Motor neuron (in vitro differentiated cells): Measurements from ENCODE around the gene SCO2. TPM values are rescaled to one million over a fixed set of nuclear protein-coding genes. Genes with fewer than 3 reads are reported as not detected.
"Not testable (repeated sequence)": the region's sequence is repeated elsewhere in the genome, so short reads cannot be mapped to it uniquely, and the experiment has no call there.

Experiments
- ATAC-seq, 8 experiments: fragments of 200-7000 bp; cut with Tn5 transposase; replicated peaks in 6 of 8; 2 replicates each; pipeline ENCODE4 v1.8.0; 2021; ENCODE audit warnings: mild to moderate bottlenecking in 8 of 8, moderate library complexity in 8 of 8
- H3K27ac ChIP-seq, 2 donors: fragments of 250-450 bp; sonication (Bioruptor Pico); 2 replicates each; pipeline ENCODE4 v1.9.0; 2021; ENCODE audit warnings: antibody characterized with exemption in 2 of 2, mild to moderate bottlenecking in 2 of 2, moderate library complexity in 1 of 2
- H3K4me1 ChIP-seq, 2 donors: fragments of 250-450 bp; sonication (Bioruptor Pico); replicated peaks in 1 of 2; 2 replicates each; pipeline ENCODE4 v1.6.1; 2021; ENCODE audit warnings: antibody characterized with exemption in 2 of 2, mild to moderate bottlenecking in 2 of 2, moderate library complexity in 1 of 2
- H3K4me3 ChIP-seq, 5 donors: fragments of 250-450 bp; sonication (Bioruptor Pico); 2 replicates each; pipeline ENCODE4 v1.9.0; 2021; ENCODE audit warnings: antibody characterized with exemption in 5 of 5, mild to moderate bottlenecking in 5 of 5, moderate library complexity in 4 of 5
- WGBS, 10 experiments: fragments of 450-650 bp; shearing (Covaris generic); methylation state at CpG; one replicate each; pipeline ENCODE4 v1.0.0; 2022; 5-methylcytosine and 5-hydroxymethylcytosine counted together
- in situ Hi-C, 9 experiments: fragments of 400-800 bp; cut with MboI; loops; one replicate each; pipeline ENCODE4 v1.15.0; 2021; ENCODE audit warnings: low sequenced_read_pairs in 9 of 9, low pct_unique_long_range_greater_than_20kb in 2 of 9; ENCODE audit not compliant: unreplicated experiment in 9 of 9
- total RNA-seq, 8 experiments: library from RNA; unstranded; fragments of 300-600 nt; gene quantifications; 2 replicates each; pipeline versions ENCODE4 v1.2.3 to v1.2.4, GENCODE V29; 2022

The SCO2 gene
- total RNA-seq, 8 experiments from 2014 or later: 0.64 to 2.2 (median 1.2) TPM

DNA sequence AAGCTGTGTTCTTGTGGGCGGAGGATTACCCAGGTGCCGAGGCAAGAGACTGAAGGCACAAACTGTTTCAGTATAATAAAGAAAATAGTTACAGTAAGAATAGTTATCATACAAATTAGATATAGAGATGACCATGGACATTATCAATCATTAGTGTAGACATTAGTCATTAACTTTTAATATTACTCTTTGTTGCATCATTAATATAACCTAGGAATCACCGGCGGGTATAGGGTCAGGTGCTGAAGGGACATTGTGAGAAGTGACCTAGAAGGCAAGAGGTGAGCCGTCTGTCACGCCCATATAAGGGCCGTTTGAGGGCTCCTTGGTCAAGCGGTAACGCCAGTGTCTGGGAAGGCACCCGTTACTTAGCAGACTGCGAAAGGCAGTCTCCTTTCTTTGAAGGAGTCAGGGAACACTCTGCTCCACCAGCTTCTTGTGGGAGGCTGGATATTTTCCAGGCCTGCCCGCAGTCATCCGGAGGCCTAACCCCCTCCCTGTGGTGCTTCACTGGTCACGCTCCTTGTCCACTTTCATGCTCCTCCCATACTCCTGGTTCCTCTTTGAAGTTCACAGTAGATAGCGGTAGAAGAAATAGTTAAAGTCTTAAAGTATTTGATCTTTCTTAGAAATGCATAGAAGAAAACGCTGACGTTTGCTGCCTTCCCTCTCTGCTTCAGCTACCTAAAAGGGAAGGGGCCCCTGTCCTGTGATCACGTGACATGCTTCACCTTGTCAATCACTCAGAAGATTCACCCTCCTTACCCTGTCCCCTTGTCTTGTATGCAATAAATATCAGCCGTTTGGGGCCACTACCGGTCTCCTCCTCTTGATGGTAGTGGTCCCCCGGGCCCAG, 8.7 kb upstream of the SCO2 start:
- in situ Hi-C loops, H3K4me3 ChIP-seq, ATAC-seq, H3K27ac ChIP-seq: not testable (repeated sequence)
- 14 to 81% (median 60%) methylated on average over 2 to 15 of the region's 21 CpGs; no CpG with 5 or more reads in 1 of the 10 experiments for WGBS, 10 experiments
- peaks cover 15 to 25% of the 10 kb centered on the region in 2 donors for H3K4me1 ChIP-seq

- in situ Hi-C loops: no loop called here
- no peak for ATAC-seq
These were observed 7.7 kb upstream of the SCO2 start for GRCh38 chr22:50532824-50533796.

DNA sequence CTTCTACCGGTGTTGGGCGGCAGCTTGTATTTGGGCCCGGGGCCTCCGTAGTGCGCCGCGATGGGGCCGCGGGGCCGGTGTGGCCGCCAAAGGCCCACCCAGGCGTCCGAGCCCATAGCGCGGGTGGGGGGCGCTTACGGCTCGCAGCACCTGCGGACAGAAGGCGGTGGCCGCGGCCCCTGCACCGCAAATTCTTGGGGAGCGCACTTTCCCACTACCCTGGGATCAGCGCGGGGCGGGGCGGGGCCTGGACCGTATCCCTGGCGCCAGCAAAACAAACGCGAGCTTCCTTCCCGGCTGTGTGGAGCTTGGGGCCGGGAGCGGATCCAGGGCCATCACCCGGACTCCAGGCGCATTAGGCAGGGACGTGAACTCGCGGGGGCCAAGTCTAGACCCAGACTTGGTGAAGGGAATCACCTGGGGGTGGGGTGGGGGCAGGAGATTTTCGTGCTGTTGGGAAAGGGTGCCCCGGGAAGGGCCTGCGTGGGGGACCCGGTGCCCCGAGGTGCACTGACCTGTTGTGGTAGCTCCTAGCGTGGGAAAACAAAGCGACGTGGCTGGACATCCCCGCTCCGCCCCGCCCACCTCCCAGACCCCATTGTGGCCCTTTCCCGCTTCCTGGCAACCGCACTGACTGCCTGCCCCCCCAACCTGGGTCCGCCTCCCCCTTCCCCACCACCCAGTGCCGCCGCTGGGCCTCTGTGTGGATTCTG, 6.7 kb upstream of the SCO2 start:
- ATAC-seq: peak; percentile 33 to 74 (median 52)
- in situ Hi-C loops: no loop called here
- H3K4me3 ChIP-seq: peak overlapping the region; percentile 7 to 44 (median 27)

More at GRCh38 chr22:50532824-50533796, 7.7 kb upstream of the SCO2 start:
- peak overlapping the region in 2 of 5 donors; percentile 36 to 44 for H3K4me3 ChIP-seq
- WGBS, 10 experiments: 46 to 90% (median 71%) methylated on average over 2 to 14 of the region's 19 CpGs
- no peak overlapping the region for H3K27ac ChIP-seq
- H3K4me1 ChIP-seq: peaks cover 15 to 25% of the 10 kb centered on the region in 2 donors

GRCh38 chr22:50531546-50531961, 6.2 kb upstream of the SCO2 start:
- no peak overlapping the region for H3K27ac ChIP-seq
- in situ Hi-C loops: no loop called here
- peak overlapping the region; percentile 7 to 44 (median 27) for H3K4me3 ChIP-seq
- 10% methylated on average over 4 of the region's 44 CpGs; no CpG with 5 or more reads in 9 of the 10 experiments for WGBS, 10 experiments
- ATAC-seq: peak; percentile 3 to 27 (median 14)
- peaks cover 24 to 33% of the 10 kb centered on the region in 2 donors for H3K4me1 ChIP-seq

More for the DNA sequence above, 6.7 kb upstream of the SCO2 start:
- Histone ChIP-seq H3K4me1 (peaks cover 18 to 28% of the 10 kb centered on the region in 2 donors), H3K27ac (no peak overlapping the region)
- WGBS, 10 experiments: no CpG with 5 or more reads among the region's 56 CpGs

- H3K4me1 ChIP-seq: peaks cover 24 to 33% of the 10 kb centered on the region in 2 donors
- WGBS, 10 experiments: 1% methylated on average over 15 of the region's 53 CpGs; no CpG with 5 or more reads in 9 of the 10 experiments
- peak in 4 of 8 experiments; percentile 0 to 17 (median 4) for ATAC-seq
- H3K4me3 ChIP-seq: peak overlapping the region in 3 of 5 donors; percentile 27 to 44 (median 36)
- H3K27ac ChIP-seq: no peak overlapping the region
- in situ Hi-C loops: no loop called here
These were observed 5.6 kb upstream of the SCO2 start for GRCh38 chr22:50530877-50531545.

- ATAC-seq: no peak
- Histone ChIP-seq H3K4me1 (peaks cover 24 to 33% of the 10 kb centered on the region in 2 donors), H3K27ac (no peak overlapping the region), H3K4me3 (peak overlapping the region in 3 of 5 donors; percentile 27 to 44 (median 36))
- in situ Hi-C loops: no loop called here
- 20% methylated on average over 1 of the region's 21 CpGs; no CpG with 5 or more reads in 9 of the 10 experiments for WGBS, 10 experiments
These were observed 5.1 kb upstream of the SCO2 start for GRCh38 chr22:50530580-50530876.

GRCh38 chr22:50529897-50530579, 4.6 kb upstream of the SCO2 start, which contains the start of gene TYMP:
TYMP (minus strand) TSS chr22:50530012; CDS start chr22:50529709, 303 bp downstream.
- no peak within 1 kb of the TSS for H3K27ac ChIP-seq
- ATAC-seq: peak in 5 of 8 experiments; percentile 7 to 29 (median 10)
- 20% methylated on average over 1 of the region's 92 CpGs; no CpG with 5 or more reads in 9 of the 10 experiments for WGBS, 10 experiments
- H3K4me3 ChIP-seq: peak within 1 kb of the TSS in 3 of 5 donors; percentile 27 to 44 (median 36)
- H3K4me1 ChIP-seq: peaks cover 24 to 33% of the 10 kb centered on the region in 2 donors
- in situ Hi-C loops: no loop called here

GRCh38 chr22:50529416-50529896, 4.1 kb upstream of the SCO2 start:
- 31% methylated on average over 11 of the region's 50 CpGs; no CpG with 5 or more reads in 9 of the 10 experiments for WGBS, 10 experiments
- ATAC-seq: no peak
- H3K27ac ChIP-seq: no peak overlapping the region
- peak overlapping the region in 2 of 5 donors; percentile 27 to 44 for H3K4me3 ChIP-seq
- peaks cover 27 to 36% of the 10 kb centered on the region in 2 donors for H3K4me1 ChIP-seq
- in situ Hi-C loops: no loop called here

DNA sequence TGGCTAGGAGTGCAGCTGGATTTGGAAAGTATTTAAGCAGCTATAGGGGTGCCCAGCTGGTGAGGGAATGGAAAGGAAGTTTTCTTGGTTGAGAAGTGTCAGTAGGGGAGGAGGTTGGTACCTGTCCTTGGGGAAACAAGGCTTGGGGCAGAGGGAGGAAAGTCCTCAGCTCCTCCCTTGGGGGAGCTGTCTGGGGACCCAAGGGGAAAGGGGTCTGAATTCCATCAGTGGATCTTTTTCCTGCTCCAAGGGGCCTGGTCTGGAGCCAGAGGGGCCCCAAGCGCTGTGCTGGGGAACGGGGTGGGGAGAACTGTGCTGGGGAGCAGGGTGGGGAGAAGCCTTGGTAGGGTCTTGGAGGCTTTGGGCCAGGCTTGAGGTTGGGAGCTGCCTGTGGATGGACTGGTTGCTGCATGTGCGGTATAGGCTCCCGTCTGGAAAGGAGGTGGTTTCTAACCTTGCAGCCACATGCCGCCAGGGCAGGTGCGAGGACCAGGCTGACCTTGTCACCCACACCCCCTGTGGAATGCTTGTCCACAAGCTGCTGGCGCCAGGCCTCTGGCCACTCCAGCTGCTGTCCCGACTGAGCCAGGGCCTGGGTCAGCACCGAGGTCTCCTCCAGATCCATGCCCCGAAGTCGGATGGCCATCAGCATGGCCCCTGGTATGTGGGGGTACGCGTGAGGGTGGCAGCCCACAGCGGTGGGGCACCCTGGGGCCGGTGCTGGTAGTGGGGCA, 3.5 kb upstream of the SCO2 start:
- H3K4me3 ChIP-seq: peak overlapping the region in 1 of 5 donors; percentile 44
- peaks cover 29 to 40% of the 10 kb centered on the region in 2 donors for H3K4me1 ChIP-seq
- WGBS, 10 experiments: 20 to 42% (median 20%) methylated on average over 1 to 8 of the region's 15 CpGs; no CpG with 5 or more reads in 7 of the 10 experiments
- in situ Hi-C loops: no loop called here
- H3K27ac ChIP-seq: no peak overlapping the region
- no peak for ATAC-seq

DNA sequence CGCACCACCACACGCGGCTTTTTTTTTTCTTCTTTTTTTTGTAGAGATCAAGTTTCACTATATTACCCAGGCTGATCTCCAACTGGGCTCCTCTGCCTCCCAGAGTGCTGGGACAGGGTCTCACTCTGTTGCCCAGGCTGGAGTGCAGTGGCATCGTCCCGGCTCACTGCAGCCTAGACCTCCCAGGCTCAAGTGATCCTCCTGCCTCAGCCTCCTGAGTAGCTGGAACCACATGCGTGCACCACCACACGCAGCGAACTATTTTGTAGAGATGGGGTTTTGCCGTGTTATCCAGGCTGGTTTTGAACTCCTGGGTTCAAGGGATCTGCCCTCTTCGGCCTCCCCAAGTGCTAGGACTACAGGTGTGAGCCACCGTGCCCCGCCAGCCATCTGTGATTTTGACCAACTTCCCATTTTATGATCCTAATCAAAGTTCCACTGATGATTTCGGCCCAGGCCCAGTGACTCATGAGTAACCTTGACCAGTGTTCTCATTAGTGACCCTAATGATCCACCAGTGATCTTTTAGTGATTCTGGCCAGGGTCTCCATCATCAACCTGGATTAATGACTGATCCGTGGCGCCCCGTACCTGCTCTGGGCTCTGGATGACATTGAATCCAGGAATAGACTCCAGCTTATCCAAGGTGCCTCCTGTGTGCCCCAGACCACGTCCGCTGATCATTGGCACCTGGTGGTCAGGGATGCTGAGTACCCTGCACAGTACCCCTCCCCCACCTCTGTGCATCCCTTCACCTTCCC, 2.7 kb upstream of the SCO2 start:
- Histone ChIP-seq H3K4me3 (no peak overlapping the region), H3K27ac (no peak overlapping the region), H3K4me1 (peaks cover 29 to 40% of the 10 kb centered on the region in 2 donors)
- in situ Hi-C loops: no loop called here
- 84 to 100% (median 93%) methylated on average over 1 to 7 of the region's 18 CpGs; no CpG with 5 or more reads in 1 of the 10 experiments for WGBS, 10 experiments
- no peak for ATAC-seq
